ENCODE data around the gene INTS1.

The INTS1 gene

DNA sequence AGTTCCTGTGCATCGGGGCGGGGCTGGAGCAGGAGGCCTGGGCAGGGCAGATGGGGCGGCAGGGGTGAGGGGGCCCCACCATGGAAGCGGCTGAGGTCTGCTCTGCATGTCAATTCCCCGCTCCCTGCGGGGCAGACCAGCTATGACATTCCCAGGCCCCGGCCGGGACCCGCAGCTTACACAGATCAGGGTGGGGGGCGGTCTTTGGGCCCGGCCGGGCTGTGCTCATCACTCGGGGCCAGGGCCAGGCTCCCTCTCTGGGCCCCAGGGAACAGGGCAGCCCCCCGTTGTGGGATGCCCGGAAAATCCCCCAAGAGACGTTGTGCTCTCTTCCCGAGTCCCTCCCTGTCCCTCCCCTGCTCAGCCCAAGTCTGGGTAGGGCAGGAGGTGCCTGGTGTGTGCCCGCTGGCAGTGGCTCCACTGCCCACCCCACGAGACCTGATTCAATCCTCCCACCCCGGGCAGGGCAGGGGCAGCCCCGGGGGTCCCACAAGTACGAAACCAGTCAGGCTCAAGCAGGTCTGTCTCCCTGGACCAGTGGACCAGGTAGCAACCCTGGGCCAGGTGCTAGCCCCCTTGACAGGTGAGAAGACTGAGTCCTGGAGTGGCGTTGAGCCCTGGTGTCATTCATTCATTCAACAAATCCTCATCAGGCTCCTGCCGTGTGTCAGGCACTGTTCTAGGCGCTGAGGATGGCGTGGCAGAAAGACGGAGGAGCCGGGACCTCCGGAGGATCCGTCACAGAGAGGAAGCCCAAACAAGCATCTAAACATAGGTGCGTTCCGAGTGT, 73.9 kb downstream of the INTS1 start:
- DNase-seq = no peak

GRCh38 chr7:1428941-1429501, 75.2 kb downstream of the INTS1 start:
- no peak for DNase-seq

- no peak for DNase-seq
Observed at GRCh38 chr7:1427064-1427657, 77.0 kb downstream of the INTS1 start.

DNA sequence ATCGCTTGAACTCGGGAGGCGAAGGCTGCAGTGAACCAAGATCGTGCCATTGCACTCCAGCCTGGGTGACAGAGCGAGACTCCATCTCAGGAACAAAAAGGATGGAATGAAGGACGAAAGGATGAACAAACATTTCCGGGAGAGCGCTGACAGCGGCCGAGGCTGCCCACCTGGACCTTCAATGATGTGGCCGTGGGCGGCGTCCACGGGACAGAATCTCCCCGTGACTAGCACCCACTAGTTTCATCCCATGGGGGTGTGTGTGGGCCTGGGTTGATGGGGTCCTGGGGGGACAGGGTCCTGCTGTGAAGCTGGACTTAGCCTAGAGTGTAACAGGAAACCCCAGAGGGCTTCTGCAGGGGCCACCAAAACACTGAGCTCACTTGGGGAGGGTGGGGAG, 77.7 kb downstream of the INTS1 start:
- DNase-seq = no peak

GRCh38 chr7:1425292-1426136, 78.7 kb downstream of the INTS1 start:
- no peak for DNase-seq

DNA sequence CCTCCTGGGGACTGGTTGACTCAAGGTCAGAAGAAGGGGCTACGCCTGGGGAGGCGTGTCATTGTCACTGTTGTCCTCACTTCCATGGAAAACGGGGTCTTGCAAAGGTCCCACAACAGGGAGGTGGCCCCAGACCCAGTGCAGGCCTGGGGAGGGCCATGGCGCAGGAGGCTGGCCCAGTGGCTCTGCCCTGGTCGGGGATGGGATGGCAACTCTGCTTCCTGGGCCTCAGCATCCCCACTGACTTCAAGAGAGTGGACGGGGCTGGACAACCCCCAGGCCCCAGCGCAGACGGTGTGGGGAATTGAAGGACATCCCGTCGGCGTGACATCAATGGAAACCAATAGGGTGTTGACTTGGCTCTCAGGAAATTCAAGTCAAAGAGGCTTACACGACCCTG, 80.1 kb downstream of the INTS1 start:
- no peak for DNase-seq

DNA sequence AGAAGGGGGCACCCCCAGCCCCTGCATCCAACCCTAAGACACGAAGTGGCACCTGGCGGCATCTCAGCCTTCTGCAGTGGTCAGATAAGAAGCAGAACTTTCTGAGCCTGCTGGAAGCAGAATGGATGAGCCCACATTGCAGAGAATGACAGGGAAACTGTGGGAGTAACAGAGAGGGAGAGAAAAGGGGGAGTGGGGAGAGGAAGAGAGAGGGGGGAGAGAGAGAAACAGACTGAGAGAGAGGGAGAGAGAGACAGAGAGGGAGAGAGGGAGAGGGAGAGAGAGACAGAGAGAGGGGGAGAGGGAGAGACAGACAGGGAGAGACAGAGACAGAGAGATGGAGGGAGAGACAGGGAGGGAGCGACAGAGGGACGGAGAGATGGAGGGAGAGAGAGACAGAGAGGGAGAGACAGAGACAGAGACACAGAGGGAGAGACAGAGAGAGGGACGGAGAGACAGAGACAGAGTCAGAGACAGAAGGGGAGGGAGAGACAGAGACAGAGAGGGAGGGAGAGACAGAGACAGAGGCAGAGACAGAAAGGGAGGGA, 80.9 kb downstream of the INTS1 start:
- DNase-seq = no peak

GRCh38 chr7:1422512-1423263, 81.5 kb downstream of the INTS1 start:
- DNase-seq = no peak

GRCh38 chr7:1421946-1422345, 82.2 kb downstream of the INTS1 start:
- DNase-seq = no peak

- DNase-seq = no peak
Observed at GRCh38 chr7:1421020-1421790, 83.0 kb downstream of the INTS1 start.

Data from stimulated activated CD4-positive, alpha-beta T cell treated with anti-CD3 and anti-CD28 coated beads, Interleukin-4, amount 100 ng/mL, for 4 hours (primary cell).